ENCODE data around the gene ZFPM1.
"Not testable (repeated sequence)": the region's sequence is repeated elsewhere in the genome, so short reads cannot be mapped to it uniquely, and the experiment has no call there.

Gene ZFPM1

DNA sequence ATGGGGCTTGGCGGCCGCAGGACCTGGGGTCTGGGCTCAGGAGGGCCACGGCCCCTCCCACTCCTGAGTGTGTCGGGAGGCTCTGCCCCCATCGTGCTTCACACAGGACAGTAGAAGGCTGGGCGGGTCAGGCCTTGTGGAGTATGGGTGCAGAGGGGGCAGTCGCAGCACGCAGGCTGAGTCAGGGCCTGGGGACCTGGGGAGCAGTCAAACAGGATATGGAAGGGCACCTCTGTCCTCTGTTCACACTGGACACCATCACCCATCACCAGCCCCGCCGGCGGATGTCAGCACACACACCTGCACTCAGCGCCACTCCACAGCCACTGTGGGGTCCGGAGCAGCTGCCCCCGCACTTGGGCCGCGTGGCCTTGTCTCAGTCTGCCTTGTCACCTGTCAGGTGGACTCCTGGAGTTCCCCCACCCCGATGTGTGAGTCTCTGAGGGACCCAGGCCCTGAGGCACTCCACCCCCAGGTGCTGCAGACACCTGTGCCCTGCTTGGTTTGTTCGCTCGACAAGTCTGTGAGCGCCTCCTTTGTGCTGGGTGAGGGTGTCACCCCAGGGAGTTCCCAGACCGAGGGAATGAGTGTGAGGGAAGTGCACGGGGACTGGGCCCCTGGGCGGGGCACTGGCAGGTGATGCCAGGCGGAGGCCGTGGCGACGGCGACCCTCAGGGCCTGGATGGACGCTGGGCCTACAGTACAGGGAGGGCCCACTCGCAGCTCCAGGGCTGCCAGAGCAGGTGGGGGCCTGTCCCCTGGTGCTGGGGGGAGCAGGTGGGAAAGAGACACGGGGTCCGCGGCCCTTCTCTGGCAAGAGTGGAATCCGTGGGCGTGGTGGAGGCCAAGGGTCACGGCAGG, 31.7 kb downstream of the ZFPM1 start:
- DNase-seq, result no peak

DNA sequence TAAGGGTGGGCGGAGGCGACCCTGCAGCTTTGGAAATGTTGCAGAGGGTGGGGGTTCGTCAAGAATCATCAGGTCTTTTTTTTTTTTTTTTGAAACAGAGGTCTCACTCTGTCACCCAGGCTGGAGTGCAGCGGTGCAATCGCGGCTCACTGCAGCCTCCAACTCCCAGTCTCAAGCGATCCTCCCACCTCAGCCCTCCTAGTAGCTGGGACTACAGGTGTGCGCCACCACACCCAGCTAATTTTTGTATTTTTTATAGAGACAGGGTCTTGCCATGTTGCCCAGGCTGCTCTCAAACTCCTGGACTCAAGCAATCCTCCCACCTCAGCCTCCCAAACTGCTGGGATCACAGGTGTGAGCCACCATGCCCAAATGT, 32.3 kb downstream of the ZFPM1 start:
- not testable (repeated sequence) for DNase-seq

DNA sequence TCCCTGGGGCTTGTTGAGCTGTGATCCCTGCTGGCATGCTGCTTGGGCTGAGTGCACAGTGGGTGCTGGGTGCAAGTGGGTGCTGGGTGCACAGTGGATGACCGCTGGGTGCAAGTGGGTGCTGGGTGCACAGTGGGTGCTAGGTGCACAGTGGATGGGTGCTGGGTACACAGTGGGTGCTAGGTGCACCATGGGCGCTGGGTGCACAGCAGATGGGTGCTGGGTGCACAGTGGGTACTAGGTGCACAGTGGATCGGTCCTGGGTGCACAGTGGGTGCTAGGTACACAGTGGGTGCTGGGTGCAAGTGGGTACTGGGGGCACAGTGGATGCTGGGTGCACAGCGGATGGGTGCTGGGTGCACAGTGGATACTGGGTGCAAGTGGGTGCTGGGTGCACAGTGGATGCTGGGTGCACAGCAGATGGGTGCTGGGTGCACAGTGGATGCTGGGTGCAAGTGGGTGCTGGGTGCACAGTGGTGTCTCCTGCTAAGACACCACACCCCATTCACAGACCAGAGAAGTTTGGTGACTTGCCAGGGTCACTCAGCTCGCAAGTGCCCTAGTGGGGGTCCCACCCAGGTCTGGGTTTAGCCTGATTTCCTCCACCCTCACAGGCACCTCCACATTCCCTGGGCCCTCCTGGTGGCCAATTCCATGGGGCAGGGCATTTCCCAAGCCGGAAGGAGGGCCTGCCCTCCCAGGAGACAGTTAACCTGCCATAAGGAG, 33.5 kb downstream of the ZFPM1 start:
- no peak for DNase-seq

DNA sequence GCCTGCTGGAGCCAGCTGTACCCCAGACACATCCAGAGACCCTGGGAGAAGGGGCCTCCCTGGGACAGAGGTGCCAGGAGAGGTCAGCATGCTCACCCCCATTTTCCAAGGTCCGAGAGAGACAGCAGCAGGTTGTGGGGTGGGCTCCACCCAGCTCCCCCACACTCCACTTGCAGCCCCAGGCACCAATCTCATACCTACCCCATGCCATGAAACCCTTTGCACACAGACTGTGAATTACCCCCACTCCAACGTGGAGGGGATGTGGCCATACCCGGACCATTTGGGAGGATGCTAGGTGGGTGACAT, 34.0 kb downstream of the ZFPM1 start:
- DNase-seq, result no peak

DNA sequence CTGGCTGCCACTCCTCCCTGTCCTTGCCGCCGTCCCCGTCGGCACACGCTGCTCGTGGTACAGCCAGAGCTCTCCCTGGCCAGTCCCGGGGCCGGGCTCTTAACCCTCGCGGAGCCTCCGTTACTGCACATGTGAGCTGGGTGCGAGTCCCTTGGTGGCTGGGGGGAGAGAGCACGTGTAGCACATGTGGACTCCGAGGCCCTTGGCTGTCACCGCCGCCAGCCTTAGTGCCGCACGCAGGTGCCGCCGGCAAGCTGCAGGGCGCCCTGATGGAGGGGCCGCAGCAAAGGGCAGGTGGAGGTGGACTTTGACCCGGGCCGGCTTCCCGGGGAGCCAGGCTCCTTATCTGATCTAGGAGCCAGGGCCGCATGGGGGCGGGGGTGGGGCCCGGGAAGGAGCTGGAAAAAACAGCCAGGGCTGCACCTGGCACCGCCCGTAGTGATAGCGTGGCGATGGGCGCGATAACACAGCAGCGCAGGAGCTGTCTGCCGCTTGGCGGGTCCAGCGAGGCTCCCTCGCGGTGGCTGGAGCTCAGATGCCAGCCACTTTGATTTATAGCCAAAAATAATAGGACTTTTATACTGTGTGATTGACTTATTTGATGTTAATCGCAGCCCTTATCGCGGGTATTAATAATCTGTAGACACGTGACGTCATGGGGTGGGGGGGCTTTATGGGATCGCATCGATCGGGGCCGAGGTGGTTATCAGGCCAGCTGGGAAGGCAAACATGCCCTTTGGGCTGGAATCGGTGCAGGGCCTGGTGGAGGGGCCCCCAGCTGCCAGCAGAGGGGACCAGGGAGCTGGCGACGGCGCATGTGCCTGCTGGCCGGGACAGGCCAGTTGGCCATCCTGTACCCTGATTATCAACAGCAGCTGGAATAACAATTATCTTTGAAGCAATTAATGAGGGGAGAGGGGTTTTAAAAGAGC, 35.1 kb downstream of the ZFPM1 start:
- DNase-seq, result no peak

DNA sequence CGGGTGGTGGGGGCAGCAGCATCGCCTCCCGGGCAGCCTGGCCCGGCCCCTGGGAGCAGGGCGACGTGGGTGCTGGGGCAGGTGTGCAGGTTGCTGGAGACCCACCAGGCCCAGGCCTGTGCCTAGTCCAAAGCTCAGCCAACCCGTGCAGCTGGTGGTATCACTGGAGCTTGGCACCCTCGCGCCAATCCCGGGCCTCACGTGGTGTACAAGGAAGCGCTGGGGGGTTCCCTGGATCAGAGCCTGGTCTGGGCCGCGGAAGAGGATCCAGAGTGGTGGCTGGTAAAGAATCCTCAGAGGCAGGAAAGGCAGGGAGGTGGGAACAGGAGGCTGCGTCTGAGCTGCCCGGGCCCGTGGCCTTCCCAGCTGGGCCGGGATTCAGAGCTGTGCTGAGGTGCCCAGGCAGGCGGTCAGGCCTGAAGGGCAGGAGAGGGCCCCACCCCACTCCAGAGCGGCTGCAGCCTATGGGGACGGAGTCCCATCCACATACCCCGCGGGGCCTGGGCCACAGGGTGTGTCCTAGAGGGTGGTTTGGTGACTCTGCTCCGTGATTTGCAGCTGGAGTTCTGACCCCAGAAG, 36.2 kb downstream of the ZFPM1 start:
- DNase-seq, result no peak

DNA sequence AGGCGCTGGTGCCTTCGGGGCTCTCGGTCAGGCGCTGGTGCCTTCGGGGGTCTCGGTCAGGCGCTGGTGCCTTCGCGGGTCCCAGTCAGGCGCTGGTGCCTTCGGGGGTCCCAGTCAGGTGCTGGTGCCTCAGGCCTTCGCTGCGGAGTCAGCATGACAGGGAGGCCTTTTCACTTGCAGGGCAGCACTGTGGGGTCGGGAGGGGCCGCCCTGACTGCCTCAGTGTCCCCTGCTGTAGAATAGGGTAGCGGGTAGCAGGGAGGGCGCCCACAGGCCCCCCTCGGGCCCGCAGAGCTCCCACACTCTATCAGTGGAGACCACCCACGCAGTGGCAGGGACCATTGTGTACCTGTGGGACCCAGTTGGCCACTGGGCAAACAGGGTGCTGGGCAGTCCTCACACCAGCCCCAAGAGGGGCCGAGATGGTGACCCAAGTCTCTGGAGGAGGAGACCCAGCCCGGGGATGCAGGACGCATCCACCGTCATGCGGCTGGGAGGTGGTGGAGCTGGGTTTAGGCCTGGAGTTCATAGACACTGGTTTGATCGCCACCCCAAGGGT, 38.0 kb downstream of the ZFPM1 start:
- DNase-seq, result no peak

DNA sequence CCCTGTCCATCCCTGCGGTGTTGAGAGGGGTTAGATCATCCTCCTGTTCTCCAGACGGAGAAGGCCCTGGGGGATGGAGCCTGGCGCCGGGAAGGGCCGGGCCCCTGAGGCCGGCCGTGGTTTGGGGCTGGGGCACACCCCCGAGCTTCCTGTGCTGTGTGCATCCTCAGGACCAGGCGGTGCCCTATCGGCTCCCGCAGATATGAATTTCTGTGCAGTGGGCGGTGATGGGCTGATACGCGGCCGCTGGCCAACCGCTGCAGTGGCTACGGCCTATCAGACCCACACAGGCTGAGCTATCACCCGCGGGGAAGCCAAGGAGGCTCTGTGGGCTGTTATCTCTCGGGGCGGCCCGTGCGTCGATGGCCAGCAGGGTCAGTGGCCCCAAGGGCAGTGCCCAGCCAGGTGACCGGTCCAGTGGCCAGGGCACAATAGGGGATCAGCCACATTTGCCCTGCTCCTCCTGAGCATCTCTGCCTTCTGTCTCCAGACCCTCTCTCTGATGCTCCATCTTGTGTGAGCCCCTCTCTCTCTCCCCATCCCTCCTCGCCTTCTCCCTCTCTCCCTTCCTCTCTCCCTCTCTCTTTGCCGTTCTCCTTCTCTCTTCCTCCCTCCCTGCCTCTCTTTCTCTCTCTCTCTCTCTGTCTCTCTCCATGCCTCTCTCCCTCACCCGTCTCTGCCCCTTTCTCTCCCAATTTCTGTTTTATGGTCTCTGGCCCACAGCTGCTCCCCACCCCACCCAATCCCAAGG, 38.7 kb downstream of the ZFPM1 start:
- DNase-seq, result no peak

DNA sequence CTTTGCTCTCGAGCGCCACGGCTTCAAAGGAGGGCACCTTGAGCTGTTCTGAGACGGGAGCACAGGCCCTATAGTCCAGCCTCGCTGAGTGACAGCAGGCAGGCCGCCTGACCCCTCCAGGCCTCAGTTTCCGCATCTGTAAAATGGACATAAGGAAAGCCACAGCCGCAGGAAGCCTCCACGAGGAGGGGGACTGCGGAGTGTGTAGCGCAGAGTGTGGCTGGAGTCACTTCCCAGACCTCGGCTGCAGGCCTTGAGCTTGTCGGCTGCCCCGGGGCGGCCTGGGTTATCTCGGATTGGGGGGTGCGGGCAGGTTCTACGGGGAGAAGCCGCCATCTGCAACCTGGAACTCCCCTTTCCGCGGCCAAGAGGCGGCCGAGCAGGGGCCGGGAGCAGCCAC, 40.8 kb downstream of the ZFPM1 start:
- DNase-seq, result no peak

DNA sequence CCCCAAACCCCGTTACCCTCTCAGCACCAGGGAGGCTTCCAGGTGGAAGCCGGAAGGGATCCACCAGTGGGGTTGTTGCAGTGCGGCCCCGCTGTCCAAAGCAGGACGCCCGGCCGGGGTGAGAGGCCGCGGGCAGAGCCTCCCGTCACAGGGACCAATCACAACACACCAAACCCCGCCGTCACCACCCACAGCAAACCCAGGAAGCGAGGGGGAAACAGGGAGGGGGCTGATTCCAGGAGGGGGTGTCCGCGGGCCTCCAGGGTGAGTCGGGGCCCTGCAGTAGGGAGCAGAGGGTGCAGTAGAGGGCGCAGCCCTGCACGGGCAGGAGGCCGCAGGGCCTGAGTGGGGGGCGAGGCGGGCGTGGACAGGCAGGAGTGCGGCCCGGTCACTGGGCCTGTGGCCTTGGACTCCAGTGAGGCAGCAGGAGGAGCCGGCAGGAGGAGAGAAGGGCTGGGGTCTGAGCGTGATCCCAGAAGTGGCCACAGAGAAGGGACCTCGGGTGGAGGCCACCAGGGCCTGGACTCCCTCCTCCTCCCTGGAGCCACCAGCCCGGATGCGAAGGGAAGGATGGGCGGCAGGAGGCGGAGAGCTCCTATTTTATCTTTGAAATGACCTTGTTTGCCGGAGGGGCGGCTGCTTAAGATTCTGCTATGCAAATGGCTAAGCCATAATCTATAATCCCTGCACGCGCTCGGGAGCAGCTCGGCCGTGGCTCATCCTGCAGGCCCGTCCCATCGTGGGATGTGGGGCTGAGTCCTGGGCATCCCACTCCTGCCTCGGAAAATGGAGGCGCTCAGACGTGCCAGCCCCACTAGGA, 41.5 kb downstream of the ZFPM1 start:
- no peak for DNase-seq

DNA sequence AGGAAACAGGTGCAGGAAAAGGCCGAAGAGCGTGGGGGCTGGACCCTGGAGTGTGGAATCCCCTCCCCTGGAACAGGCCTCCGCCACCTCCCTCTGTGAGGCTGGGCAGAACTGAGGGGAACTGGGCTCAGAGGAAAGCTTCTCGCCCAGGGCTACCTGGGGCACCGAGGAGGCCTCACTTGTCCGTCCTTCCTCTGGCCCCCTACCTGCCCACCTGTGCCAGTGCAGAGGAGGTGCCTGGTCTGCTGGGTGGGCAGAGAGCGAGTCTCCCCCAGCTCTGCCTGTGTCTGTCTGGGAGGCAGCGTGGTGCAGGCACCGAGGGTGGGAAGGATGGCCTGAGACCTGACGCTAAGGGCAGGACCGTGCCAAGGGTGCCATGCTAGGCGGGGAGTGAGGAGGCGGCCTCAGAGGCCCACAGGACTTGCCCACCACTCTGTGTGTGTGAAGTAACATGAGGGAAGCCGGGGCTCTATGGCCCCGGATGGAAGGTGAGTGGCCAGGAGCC, 42.2 kb downstream of the ZFPM1 start:
- no peak for DNase-seq

DNA sequence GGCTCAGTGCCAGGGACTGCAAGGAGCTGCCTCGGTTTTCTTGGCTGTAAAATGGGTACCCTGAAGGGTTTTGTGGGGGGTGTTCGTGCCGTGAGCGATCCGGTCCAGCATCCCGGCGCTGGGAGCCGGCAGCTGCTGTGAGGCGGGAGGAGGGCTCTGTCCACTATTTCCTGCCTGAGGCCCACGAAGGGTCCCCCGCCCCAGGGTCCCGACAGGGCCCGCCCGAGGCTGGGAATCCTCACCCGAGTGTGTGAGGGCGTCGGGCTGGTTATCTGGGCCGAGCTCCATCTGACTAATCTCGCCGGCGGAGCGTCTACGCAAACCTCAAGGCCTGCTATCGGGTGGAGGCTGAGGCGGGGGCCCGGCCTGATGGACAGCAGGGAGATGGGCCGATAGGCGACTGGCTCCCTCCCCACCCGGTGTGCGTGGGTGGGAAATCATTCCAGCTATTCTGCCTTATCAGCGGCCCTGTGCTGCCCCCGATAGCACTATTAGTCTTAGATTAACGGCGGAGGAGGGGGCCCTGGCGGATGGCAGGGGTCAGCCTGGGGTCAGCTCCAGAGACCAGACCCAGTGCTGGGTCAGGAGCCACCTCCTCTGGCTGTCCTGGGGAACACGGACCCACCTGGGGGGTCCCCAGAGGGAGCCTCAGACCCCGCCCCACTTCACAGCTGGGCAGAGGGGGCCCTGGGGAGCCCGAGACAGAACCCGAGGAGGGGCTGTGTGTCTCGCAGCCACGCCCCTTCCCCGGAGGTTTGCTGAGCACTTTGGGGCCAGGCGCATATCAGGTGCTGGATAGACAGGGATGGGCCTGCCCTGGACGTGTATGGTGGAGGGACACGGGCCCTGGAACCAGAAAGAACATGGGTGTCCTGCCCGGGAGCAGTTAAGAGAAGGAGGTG, 44.7 kb downstream of the ZFPM1 start:
- no peak for DNase-seq

DNA sequence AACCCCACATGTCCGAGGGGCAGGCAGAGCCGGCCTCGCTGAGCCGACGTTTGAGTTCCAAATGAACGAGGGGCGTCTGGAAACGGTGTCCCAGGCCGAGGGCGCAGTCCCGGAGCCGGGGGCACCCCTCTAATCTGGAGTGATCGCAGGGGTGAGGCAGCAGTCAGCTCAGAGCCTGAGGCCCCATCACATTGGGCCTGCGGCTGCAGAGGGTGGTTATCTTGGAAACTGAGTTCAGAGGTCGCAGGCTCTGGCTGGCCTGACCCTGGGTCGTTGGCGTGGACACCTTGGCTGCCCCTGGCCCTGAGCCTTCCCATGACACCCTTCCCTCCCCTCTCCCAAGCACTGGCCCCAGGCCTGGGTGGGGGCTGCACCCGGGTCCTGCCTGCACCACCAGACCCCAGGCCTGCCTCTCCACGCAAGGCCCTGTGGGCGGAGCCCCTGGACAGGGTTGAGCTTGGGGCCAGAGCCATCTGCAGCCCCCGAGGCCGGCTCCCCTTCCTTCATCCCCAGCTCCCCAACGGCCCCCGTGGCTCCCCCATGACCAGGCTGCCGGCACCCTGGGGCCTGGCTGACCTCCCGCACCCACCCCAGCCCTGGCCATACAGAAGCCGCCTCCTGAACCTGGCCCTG, 45.6 kb downstream of the ZFPM1 start:
- no peak for DNase-seq

DNA sequence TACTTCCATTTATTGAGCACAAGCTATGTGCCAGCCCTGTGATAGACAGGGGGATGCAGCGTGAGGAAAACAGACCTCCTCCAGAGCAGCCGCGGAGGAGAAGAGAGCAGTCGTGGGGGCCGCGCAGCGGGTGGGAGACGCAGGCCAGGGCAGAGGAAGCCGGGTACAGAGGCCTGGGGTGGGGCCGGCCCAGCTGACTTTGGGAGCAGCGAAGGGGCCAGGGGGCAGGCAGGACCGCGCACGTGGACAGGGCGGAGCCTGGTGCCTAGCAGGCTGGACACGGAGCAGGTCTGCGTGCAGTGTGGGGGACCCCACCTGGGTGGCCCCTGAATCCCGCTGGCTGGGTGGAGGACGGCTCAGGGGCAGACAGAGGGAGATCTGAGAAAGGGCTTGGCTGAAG, 46.2 kb downstream of the ZFPM1 start:
- no peak for DNase-seq

DNA sequence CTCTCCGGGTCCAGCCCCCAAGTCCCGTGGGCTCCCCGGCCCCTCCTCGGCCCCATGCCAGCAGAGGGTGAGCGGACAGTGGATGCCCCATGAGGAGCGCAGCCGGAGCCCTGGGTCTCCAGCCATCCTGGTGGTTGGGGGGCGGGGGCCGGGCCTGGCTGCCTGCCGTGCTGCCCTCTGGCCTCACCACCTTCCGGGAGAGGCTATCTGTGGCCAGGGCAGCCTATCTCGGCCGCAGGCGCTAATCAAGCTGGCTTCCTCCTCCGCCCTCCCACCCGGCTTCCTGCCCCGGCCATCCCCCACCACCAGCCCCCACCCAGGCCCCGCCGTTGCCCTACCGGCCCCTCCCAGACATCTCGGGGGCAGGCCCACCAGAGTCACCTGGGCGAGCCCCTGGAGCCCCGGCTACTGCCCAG, 46.8 kb downstream of the ZFPM1 start:
- DNase-seq, result no peak

DNA sequence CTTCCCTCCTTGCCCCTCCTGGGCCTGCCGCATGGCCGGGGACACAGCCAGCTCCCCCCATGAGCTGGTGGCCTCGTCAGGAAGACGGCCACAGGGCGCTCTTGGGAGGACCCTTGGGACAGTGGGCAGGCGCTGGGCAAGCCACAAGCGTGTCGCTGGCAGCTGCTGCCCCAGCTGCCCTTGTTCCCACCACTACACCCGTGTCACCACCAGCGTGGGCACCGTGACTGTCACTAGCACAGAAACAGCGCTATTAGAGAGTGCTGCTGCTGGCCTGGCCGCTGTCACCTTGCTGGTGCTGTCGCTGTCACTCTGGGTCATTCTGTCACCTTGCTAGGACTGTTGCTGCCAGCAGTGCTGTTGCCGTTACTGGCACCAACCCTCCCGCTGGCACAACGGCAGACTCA, 47.2 kb downstream of the ZFPM1 start:
- no peak for DNase-seq

DNA sequence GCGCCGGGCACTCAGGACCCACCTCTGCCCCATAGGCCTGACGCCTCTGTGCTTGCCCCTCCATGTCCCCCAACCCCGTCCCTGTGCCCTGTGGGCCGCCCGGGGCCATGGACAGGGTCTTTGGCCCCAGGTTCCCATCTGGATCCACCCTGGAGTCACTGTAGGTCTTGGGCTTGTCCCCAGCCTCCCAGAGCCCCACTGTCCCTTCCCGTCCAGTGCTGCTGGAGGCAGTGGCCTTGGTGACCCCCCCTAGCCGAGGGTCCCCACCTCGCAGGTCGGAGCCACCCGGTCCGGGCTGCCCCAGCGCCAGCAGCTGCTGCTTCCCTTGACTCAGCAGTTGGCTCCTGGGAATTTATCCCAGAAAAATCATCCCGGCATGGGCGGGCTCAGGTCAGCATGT, 49.3 kb downstream of the ZFPM1 start:
- no peak for DNase-seq

DNA sequence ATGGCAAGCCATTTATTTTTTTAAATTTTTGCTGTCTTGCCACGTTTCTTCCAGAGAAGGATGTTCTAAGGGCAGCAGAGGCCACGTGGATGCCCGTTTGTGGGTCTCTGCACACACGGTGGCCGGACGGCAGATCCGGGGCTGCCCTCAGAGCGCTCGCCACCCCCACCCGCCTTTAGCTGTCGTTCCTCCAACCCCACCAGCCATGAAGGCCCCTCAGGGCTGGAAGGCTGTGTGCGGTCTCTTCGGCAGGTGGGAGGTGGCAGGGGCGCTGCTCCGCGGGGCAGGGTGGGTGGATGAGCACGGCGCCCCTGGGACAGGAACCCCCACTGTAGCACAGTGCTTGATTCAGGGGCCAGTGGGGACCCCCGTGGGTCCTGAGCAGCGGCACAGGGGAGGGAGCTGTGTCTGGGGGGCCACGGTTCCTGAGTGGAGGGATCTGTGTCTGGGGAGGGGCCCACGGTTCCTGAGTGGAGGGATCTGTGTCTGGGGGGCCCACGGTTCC, 49.7 kb downstream of the ZFPM1 start:
- no peak for DNase-seq

DNA sequence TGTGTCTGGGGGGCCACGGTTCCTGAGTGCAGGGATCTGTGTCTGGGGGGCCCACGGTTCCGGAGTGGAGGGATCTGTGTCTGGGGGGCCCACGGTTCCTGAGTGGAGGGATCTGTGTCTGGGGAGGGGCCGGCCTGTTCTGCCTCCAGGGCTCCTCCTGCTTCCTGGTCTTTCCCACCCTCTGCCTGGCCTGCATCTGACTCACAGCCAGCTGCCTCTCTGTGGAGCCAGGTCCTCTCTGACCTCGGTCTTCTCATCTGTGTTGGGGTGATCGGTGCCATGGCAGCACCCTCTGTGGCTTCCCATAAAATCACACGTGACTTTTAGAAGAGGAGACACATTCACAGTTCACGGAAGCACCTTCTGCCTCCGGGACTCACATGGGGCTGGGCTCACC, 50.3 kb downstream of the ZFPM1 start:
- no peak for DNase-seq

Measured in cortex of kidney (tissue), 1 donor.